PC-9 (cell line): Measurements from ENCODE around the gene GMDS.

ENCODE experiments used
- CTCF ChIP-seq: fragments of 200-600 bp; sonication (generic); conservative IDR thresholded peaks from 2 replicates; pipeline ENCODE4 v1.6.1; 2017; ENCODE audit warnings: mixed run types, antibody characterized with exemption, mild to moderate bottlenecking, moderate library complexity
- EZH2 ChIP-seq: fragments of 200-600 bp; sonication (generic); IDR thresholded peaks from 2 replicates; pipeline ENCODE4 v1.8.0; 2017; ENCODE audit warnings: antibody characterized with exemption, low read depth

- TF ChIP-seq CTCF (no peak), EZH2 (no peak)
These were observed 238.2 kb downstream of the GMDS start for GRCh38 chr6:2007165-2007564.
